Endothelial cell of umbilical vein (primary cell): ENCODE data around the gene SIGMAR1. TPM values are rescaled to one million over a fixed set of nuclear protein-coding genes. Genes with fewer than 3 reads are reported as not detected.

ENCODE experiments used
- BruUV-seq: library from RNA; stranded (reverse); fragments of 400-500 nt; replicated peaks from 2 replicates; lab custom pipeline; 2021; lab: Mats Ljungman, UMichigan
- CTCF ChIA-PET: fragments of 300-600, 350-600 bp; sonication (Branson Sonifier 250); formaldehyde crosslinking; loops from one replicate; lab custom pipeline; 2021; ENCODE audit warnings: antibody characterized with exemption, inconsistent platforms; lab: Charles Lee
- POLR2A ChIA-PET: fragments of 300-600, 350-600 bp; sonication (Branson Sonifier 250); formaldehyde crosslinking; loops from one replicate; lab custom pipeline; 2021; ENCODE audit warnings: antibody characterized with exemption, inconsistent platforms; lab: Charles Lee
- DNase-seq: peaks from one replicate; pipeline ENCODE4 v3.0.0-alpha.2; 2011; ENCODE audit warnings: low read depth, low spot score
- FAIRE-seq: peaks from 2 replicates; lab custom pipeline; 2011; peaks lifted over from hg19 to GRCh38; lab: Jason Lieb, UNC
- H2AFZ ChIP-seq: 2 replicates; pipeline ENCODE4 v1.6.0; 2012; ENCODE audit warnings: low read depth, low read length, control low read depth, inconsistent platforms
- H3K27ac ChIP-seq: 2 replicates; pipeline ENCODE4 v1.5.1; 2011; ENCODE audit warnings: low read depth, mild to moderate bottlenecking, control low read depth, low read length, moderate library complexity; ENCODE audit not compliant: insufficient read depth
- H3K27me3 ChIP-seq, 2 experiments: 2 replicates each; pipeline versions ENCODE4 v1.6.0 to v1.6.1; 2011; ENCODE audit warnings: low read length in 2 of 2, mixed read lengths in 1 of 2; ENCODE audit not compliant: control insufficient read depth in 2 of 2, insufficient read depth in 2 of 2
- H3K36me3 ChIP-seq, 2 experiments: 2 replicates in 1 of 2; 3 replicates in 1 of 2; pipeline ENCODE4 v1.5.1; 2011; ENCODE audit warnings: low read length in 2 of 2, mild to moderate bottlenecking in 1 of 2, moderate library complexity in 1 of 2; ENCODE audit not compliant: control insufficient read depth in 2 of 2, insufficient read depth in 2 of 2; ENCODE audit errors: extremely low read depth in 1 of 2
- H3K4me1 ChIP-seq: 3 replicates; pipeline ENCODE4 v1.5.1; 2011; ENCODE audit warnings: mild to moderate bottlenecking, low read length; ENCODE audit not compliant: control insufficient read depth, insufficient read depth; ENCODE audit errors: extremely low read depth
- H3K4me2 ChIP-seq: 2 replicates; pipeline ENCODE4 v1.6.1; 2011; ENCODE audit warnings: low read length, control low read depth, mixed read lengths; ENCODE audit not compliant: insufficient read depth
- H3K4me3 ChIP-seq, 3 experiments: fragments of 200-600 bp in 1 of 3; sonication (generic), shearing (Covaris generic) in 1 of 3; replicated peaks in 1 of 3; 2 replicates each; pipeline ENCODE4 v1.5.1; 2011 to 2016; ENCODE audit warnings: control low read depth in 3 of 3, low read length in 3 of 3, mild to moderate bottlenecking in 2 of 3, inconsistent platforms in 1 of 3, low read depth in 1 of 3, moderate library complexity in 1 of 3; ENCODE audit not compliant: insufficient read depth in 1 of 3
- H3K79me2 ChIP-seq: 2 replicates; pipeline ENCODE4 v1.6.0; 2012; ENCODE audit warnings: low read length, inconsistent platforms; ENCODE audit not compliant: control insufficient read depth, insufficient read depth
- H3K9ac ChIP-seq: replicated peaks from 2 replicates; pipeline ENCODE3; 2011; ENCODE audit warnings: low read length, control low read depth; ENCODE audit not compliant: insufficient read depth; ENCODE audit errors: extremely low read depth
- H3K9me1 ChIP-seq: replicated peaks from 3 replicates; pipeline ENCODE4 v1.6.0; 2011; ENCODE audit warnings: mild to moderate bottlenecking, low read length; ENCODE audit not compliant: control insufficient read depth, insufficient read depth; ENCODE audit errors: extremely low read depth
- H3K9me3 ChIP-seq: replicated peaks from 2 replicates; pipeline ENCODE4 v1.5.1; 2012; ENCODE audit warnings: low read length, inconsistent platforms; ENCODE audit not compliant: control insufficient read depth, insufficient read depth
- H4K20me1 ChIP-seq: replicated peaks from 2 replicates; pipeline ENCODE3; 2011; ENCODE audit warnings: mild to moderate bottlenecking, low read length; ENCODE audit not compliant: control insufficient read depth, insufficient read depth; ENCODE audit errors: extremely low read depth
- EZH2 ChIP-seq: IDR thresholded peaks from 2 replicates; pipeline ENCODE4 v1.6.1; 2012; ENCODE audit warnings: borderline replicate concordance, low read depth, mild to moderate bottlenecking, moderate library complexity, low read length, inconsistent platforms; ENCODE audit not compliant: severe bottlenecking
- FOS ChIP-seq: IDR thresholded peaks from 2 replicates; pipeline ENCODE4 v1.6.1; 2011; ENCODE audit warnings: mild to moderate bottlenecking, low read length, moderate library complexity, borderline replicate concordance; ENCODE audit not compliant: insufficient read depth
- JUN ChIP-seq: IDR thresholded peaks from 2 replicates; pipeline ENCODE4 v1.6.1; 2011; ENCODE audit warnings: borderline replicate concordance, low read depth; ENCODE audit not compliant: insufficient read length, insufficient read depth
- MYC ChIP-seq: IDR thresholded peaks from one replicate; pipeline ENCODE4 v1.6.1; 2011; ENCODE audit warnings: mild to moderate bottlenecking, low read depth, low read length
- POLR2A ChIP-seq: IDR thresholded peaks from 2 replicates; pipeline ENCODE4 v1.6.1; 2012; ENCODE audit warnings: low read depth, mild to moderate bottlenecking, control low read depth, low read length
- POLR2AphosphoS5 ChIP-seq: IDR thresholded peaks from 2 replicates; pipeline ENCODE4 v1.6.1; 2012; ENCODE audit warnings: low read depth, mild to moderate bottlenecking, control low read depth, low read length, moderate library complexity; ENCODE audit not compliant: insufficient read depth
- dilution Hi-C: fragments of 300-500 bp; cut with MboI; formaldehyde crosslinking; loops from one replicate; pipeline ENCODE4 v1.15.0; 2019; ENCODE audit warnings: low sequenced_read_pairs; ENCODE audit not compliant: extremely low pct_ligation_motif_present
- intact Hi-C: fragments of 100-400 bp; cut with micrococcal nuclease; formaldehyde crosslinking; loops from one replicate; pipeline ENCODE4 v1.10.0; 2022
- polyA plus RNA-seq, 4 experiments: library from polyadenylated mRNA; depleted of rRNA in 3 of 4; stranded (reverse) in 3 of 4; unstranded in 1 of 4; fragments of >200 nt; gene quantifications; 2 replicates each; pipeline versions ENCODE4 v1.2.1 to v1.2.3, GENCODE V29; 2011 to 2012; ENCODE audit warnings: missing spikeins in 1 of 4
- total RNA-seq: library from RNA; stranded (reverse); gene quantifications from 2 replicates; pipeline ENCODE4 v1.2.3, GENCODE V29; 2021
- TF ChIP-seq, protein P1 (sequence below), 2 donors: IDR thresholded peaks; 1 replicate in 1 of 2; 2 replicates in 1 of 2; pipeline ENCODE4 v1.5.1; 2011; ENCODE audit warnings: low read length in 2 of 2, mild to moderate bottlenecking in 2 of 2, moderate library complexity in 2 of 2, control low read depth in 1 of 2, inconsistent platforms in 1 of 2, low read depth in 1 of 2; ENCODE audit not compliant: insufficient read depth in 1 of 2; ENCODE audit errors: extremely low read depth in 1 of 2
- TF ChIP-seq, protein P2 (sequence below): IDR thresholded peaks from 2 replicates; pipeline ENCODE4 v1.6.1; 2011; ENCODE audit not compliant: insufficient read depth, insufficient read length

SIGMAR1 gene
- total and polyA plus RNA-seq, 2 donors (not counting 3 experiments of a cell fraction or from before 2014, with no cell fraction given): 78.4 to 81.2 TPM

DNA sequence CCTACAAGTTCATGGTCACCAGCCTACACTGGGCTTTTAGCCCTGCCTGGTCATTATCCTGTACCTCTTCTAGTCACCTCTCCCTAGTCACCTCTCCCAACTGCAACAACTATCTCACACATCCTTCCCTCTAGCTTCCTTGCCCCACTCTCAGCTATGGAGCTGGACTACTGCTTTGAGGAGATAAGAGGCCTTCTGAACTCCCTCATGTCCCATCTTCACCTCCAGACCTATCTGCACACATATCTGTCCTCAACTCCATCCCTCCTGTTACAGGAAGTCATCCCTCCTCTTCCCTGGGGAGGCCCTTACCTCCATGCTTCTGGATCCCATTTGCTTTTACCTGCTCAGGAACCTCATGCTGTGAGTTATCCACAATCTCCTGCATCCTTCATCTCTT is 31.4 kb downstream of the SIGMAR1 start:
- H3K4me3 ChIP-seq: no peak overlapping the region
- peaks cover 0 to 10% of the 10 kb centered on the region in 2 experiments for H3K27me3 ChIP-seq
- no peak overlapping the region for H3K9ac ChIP-seq
- FAIRE-seq: no peak
- H3K4me2 ChIP-seq: no peak overlapping the region
- intact Hi-C loops (no loop called here), dilution Hi-C loops (no loop called here)
- peaks cover 2% of the 10 kb centered on the region for H3K4me1 ChIP-seq
- no TSS peak for BruUV-seq
- no peaks in the 10 kb centered on the region for H3K9me3 ChIP-seq
- H3K9me1 ChIP-seq: no peaks in the 10 kb centered on the region
- DNase-seq: no peak
- no peak overlapping the region for H2AFZ ChIP-seq
- POLR2A ChIA-PET: no interaction called here
- H3K36me3 ChIP-seq: no peaks in the 10 kb centered on the region
- no peaks in the 10 kb centered on the region for H3K79me2 ChIP-seq
- H3K27ac ChIP-seq: no peak overlapping the region
- TF ChIP-seq JUN (no peak), POLR2AphosphoS5 (no peak), MYC (no peak), FOS (no peak), POLR2A (no peak), EZH2 (no peak)
- TF ChIP-seq, protein P1, sequence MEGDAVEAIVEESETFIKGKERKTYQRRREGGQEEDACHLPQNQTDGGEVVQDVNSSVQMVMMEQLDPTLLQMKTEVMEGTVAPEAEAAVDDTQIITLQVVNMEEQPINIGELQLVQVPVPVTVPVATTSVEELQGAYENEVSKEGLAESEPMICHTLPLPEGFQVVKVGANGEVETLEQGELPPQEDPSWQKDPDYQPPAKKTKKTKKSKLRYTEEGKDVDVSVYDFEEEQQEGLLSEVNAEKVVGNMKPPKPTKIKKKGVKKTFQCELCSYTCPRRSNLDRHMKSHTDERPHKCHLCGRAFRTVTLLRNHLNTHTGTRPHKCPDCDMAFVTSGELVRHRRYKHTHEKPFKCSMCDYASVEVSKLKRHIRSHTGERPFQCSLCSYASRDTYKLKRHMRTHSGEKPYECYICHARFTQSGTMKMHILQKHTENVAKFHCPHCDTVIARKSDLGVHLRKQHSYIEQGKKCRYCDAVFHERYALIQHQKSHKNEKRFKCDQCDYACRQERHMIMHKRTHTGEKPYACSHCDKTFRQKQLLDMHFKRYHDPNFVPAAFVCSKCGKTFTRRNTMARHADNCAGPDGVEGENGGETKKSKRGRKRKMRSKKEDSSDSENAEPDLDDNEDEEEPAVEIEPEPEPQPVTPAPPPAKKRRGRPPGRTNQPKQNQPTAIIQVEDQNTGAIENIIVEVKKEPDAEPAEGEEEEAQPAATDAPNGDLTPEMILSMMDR (IDR thresholded peaks at IDR 0.05; ENCODE audit: extremely low read depth in 1 of 2, insufficient read depth in 1 of 2, low read depth in 1 of 2, low read length in 2 of 2): no peak
- TF ChIP-seq, protein P2, sequence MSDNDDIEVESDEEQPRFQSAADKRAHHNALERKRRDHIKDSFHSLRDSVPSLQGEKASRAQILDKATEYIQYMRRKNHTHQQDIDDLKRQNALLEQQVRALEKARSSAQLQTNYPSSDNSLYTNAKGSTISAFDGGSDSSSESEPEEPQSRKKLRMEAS: no peak
- CTCF ChIA-PET: interaction anchor here (1.6 to 5.8 kb wide), 8 partner anchors 9 to 203 kb away, joined by 3 to 104 read pairs (median 34); no protein-coding TSS in a partner anchor
- H4K20me1 ChIP-seq: no peaks in the 10 kb centered on the region
